GM23338 (cell line): ENCODE data around the gene EFCAB6. TPM values are rescaled to one million over a fixed set of nuclear protein-coding genes. Genes with fewer than 3 reads are reported as not detected.

ENCODE experiments used
- ATAC-seq: fragments of 200-7000 bp; cut with Tn5 transposase; 3 replicates; pipeline ENCODE4 v1.9.1; 2020
- DNase-seq: peaks from one replicate; pipeline ENCODE4 v3.0.0-alpha.2; 2015; ENCODE audit warnings: low spot score
- H2AFZ ChIP-seq: fragments of 200-600 bp; sonication (generic); 2 replicates; pipeline ENCODE4 v1.8.0; 2016; ENCODE audit warnings: antibody characterized with exemption, mild to moderate bottlenecking, moderate library complexity
- H3F3A ChIP-seq: fragments of 200-600 bp; sonication (generic); replicated peaks from 2 replicates; pipeline ENCODE4 v1.8.0; 2017; ENCODE audit warnings: antibody characterized with exemption, mixed run types, low read depth
- H3K27ac ChIP-seq: fragments of 200-600 bp; sonication (generic); 2 replicates; pipeline ENCODE4 v1.6.1; 2016; ENCODE audit warnings: low read depth
- H3K27me3 ChIP-seq: fragments of 200-600 bp; sonication (generic); 2 replicates; pipeline ENCODE4 v1.8.0; 2016; ENCODE audit warnings: mild to moderate bottlenecking, mixed run types, moderate library complexity; ENCODE audit not compliant: insufficient read depth
- H3K36me3 ChIP-seq: fragments of 200-600 bp; sonication (generic); 2 replicates; pipeline ENCODE4 v1.8.0; 2016; ENCODE audit warnings: mild to moderate bottlenecking; ENCODE audit not compliant: insufficient read depth
- H3K4me1 ChIP-seq: fragments of 200-600 bp; sonication (generic); 2 replicates; pipeline ENCODE4 v1.8.0; 2016; ENCODE audit warnings: mild to moderate bottlenecking, moderate library complexity; ENCODE audit not compliant: insufficient read depth
- H3K4me2 ChIP-seq: fragments of 200-600 bp; sonication (generic); 2 replicates; pipeline ENCODE4 v1.7.1; 2017; ENCODE audit warnings: mixed run types
- H3K4me3 ChIP-seq: fragments of 200-600 bp; sonication (generic); 2 replicates; pipeline ENCODE4 v1.6.1; 2016; ENCODE audit warnings: mixed run types
- H3K79me2 ChIP-seq: fragments of 200-600 bp; sonication (generic); replicated peaks from 2 replicates; pipeline ENCODE4 v1.8.0; 2017; ENCODE audit warnings: mild to moderate bottlenecking; ENCODE audit not compliant: insufficient read depth
- H3K9me2 ChIP-seq: fragments of 200-600 bp; sonication (generic); 2 replicates; pipeline ENCODE4 v1.8.0; 2017; ENCODE audit not compliant: insufficient read depth
- H4K20me1 ChIP-seq: fragments of 200-600 bp; sonication (generic); replicated peaks from 2 replicates; pipeline ENCODE4 v1.8.0; 2017; ENCODE audit warnings: mild to moderate bottlenecking; ENCODE audit not compliant: insufficient read depth
- H3K27ac Mint-ChIP-seq: 2 replicates; pipeline ENCODE4 v1.8.0; 2020; ENCODE audit warnings: inconsistent platforms, mild to moderate bottlenecking, moderate library complexity, mixed read lengths
- H3K27me3 Mint-ChIP-seq: 3 replicates; pipeline ENCODE4 v1.8.0; 2022; ENCODE audit warnings: low read depth, mild to moderate bottlenecking, moderate library complexity, mixed read lengths, inconsistent platforms; ENCODE audit not compliant: insufficient read depth, poor library complexity
- H3K36me3 Mint-ChIP-seq: 3 replicates; pipeline ENCODE4 v1.8.0; 2021; ENCODE audit warnings: low read depth, mild to moderate bottlenecking, inconsistent platforms, moderate library complexity, mixed read lengths
- H3K4me1 Mint-ChIP-seq: 3 replicates; pipeline ENCODE4 v1.8.0; 2020; ENCODE audit warnings: mild to moderate bottlenecking, inconsistent platforms, mixed read lengths
- H3K4me3 Mint-ChIP-seq: 3 replicates; pipeline ENCODE4 v1.8.0; 2021; ENCODE audit warnings: moderate library complexity, mild to moderate bottlenecking, inconsistent platforms, mixed read lengths
- H3K9me3 Mint-ChIP-seq: 3 replicates; pipeline ENCODE4 v1.8.0; 2020; ENCODE audit warnings: moderate library complexity, mild to moderate bottlenecking, inconsistent platforms, mixed read lengths
- CTCF ChIP-seq, 2 experiments: fragments of 200-600 bp in 1 of 2; sonication (generic) in 1 of 2; conservative IDR thresholded peaks; 2 replicates each; pipeline versions ENCODE4 v1.5.1 to v1.6.1; 2016 to 2017; ENCODE audit warnings: antibody characterized with exemption in 2 of 2, low read depth in 2 of 2, mild to moderate bottlenecking in 2 of 2, moderate library complexity in 1 of 2
- ETS1 ChIP-seq: IDR thresholded peaks from 2 replicates; pipeline ENCODE4 v1.6.1; 2016; ENCODE audit warnings: antibody characterized with exemption
- EZH2phosphoT487 ChIP-seq: fragments of 200-600 bp; sonication (generic); IDR thresholded peaks from one replicate; pipeline ENCODE4 v1.8.1; 2018; ENCODE audit warnings: antibody characterized with exemption; ENCODE audit not compliant: unreplicated experiment
- JUNB ChIP-seq: IDR thresholded peaks from one replicate; pipeline ENCODE4 v1.6.1; 2016; ENCODE audit warnings: antibody characterized with exemption; ENCODE audit not compliant: unreplicated experiment
- NANOG ChIP-seq: IDR thresholded peaks from 2 replicates; pipeline ENCODE4 v1.6.1; 2016; ENCODE audit warnings: antibody characterized with exemption, borderline replicate concordance
- POLR2AphosphoS5 ChIP-seq: IDR thresholded peaks from 2 replicates; pipeline ENCODE4 v1.6.1; 2016; ENCODE audit warnings: antibody characterized with exemption, low read depth
- ZNF114 ChIP-seq: fragments of 250-450 bp; sonication (Bioruptor Pico); IDR thresholded peaks from 2 replicates; pipeline ENCODE4 v1.5.0; 2020; ENCODE audit warnings: mild to moderate bottlenecking, moderate library complexity
- ZNF331 ChIP-seq: fragments of 250-450 bp; sonication (Bioruptor Pico); IDR thresholded peaks from 2 replicates; pipeline ENCODE4 v1.5.0; 2020; ENCODE audit warnings: low read depth, mild to moderate bottlenecking, moderate library complexity
- ZNF462 ChIP-seq: fragments of 250-450 bp; sonication (Bioruptor Pico); IDR thresholded peaks from 2 replicates; pipeline ENCODE4 v1.5.0; 2020; ENCODE audit warnings: mild to moderate bottlenecking, moderate library complexity
- polyA plus RNA-seq: library from polyadenylated mRNA; unstranded; fragments of >200 nt; fragmentation: Nextera tagmentation; extraction: Ambion mirVana; gene quantifications from 2 replicates; pipeline ENCODE4 v1.2.1, GENCODE V29; 2016
- total RNA-seq: library from RNA; depleted of rRNA; stranded (reverse); fragments of >200 nt; shearing (Covaris generic); gene quantifications from 2 replicates; pipeline ENCODE4 v1.2.3, GENCODE V29; 2014

Gene EFCAB6
- total and polyA plus RNA-seq, 2 experiments from 2014 or later = 1.1 to 1.8 TPM

GRCh38 chr22:43550672-43551071 lies 261.4 kb downstream of the EFCAB6 start (continued):
- TF ChIP-seq ETS1 (no peak), ZNF462 (no peak), JUNB (no peak), EZH2phosphoT487 (no peak), ZNF114 (no peak), POLR2AphosphoS5 (no peak)

DNA sequence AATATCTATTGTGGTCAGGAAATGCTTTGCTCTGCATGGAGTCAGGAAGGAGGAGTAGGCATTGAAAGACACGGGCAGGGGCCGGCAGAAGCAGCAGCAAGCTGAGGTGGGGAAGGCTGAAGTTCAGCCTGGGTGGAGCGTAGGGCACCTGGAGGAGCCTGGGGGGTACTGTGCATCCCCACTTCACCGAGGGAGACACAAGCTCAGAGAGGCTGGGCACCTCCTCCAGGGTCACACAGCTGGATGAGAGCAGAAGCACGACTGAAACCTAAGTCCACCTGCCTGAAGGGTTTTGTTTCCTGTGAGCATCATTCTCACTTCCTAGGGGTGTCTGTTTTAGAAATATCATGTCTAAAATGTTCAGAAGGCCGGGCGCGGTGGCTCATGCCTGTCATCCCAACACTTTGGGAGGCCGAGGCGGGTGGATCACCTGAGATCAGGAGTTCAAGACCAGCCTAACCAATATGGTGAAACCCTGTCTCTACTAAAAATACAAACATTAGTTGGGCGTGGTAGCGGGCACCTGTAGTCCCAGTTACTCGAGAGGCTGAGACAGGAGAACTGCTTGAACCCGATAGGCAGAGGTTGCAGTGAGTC lies 262.0 kb downstream of the EFCAB6 start:
- Mint-ChIP-seq H3K27ac (peak overlapping the region; percentile 48; the same call in 1 of the 2 replicates), H3K9me3 (peaks cover 22% of the 10 kb centered on the region), H3K4me3 (no peak overlapping the region), H3K27me3 (peaks cover 3% of the 10 kb centered on the region), H3K4me1 (peaks cover 19% of the 10 kb centered on the region), H3K36me3 (peaks cover 21% of the 10 kb centered on the region)
- no peaks in the 10 kb centered on the region for H4K20me1 ChIP-seq
- TF ChIP-seq NANOG (no peak), CTCF (conservative IDR thresholded peaks at IDR 0.05; ENCODE audit: low read depth in 2 of 2) (no peak), ZNF331 (CRISPR knock-in tag) (no peak), EZH2phosphoT487 (no peak)
- no peaks in the 10 kb centered on the region for H3K27me3 ChIP-seq
- no peak overlapping the region for H3K27ac ChIP-seq
- H3K4me3 ChIP-seq = no peak overlapping the region
- H2AFZ ChIP-seq = no peak overlapping the region
- no peaks in the 10 kb centered on the region for H3F3A ChIP-seq
- H3K4me1 ChIP-seq = peaks cover 6% of the 10 kb centered on the region; the same call in 1 of the 2 replicates
- H3K36me3 ChIP-seq = no peaks in the 10 kb centered on the region
- H3K9me2 ChIP-seq = no peaks in the 10 kb centered on the region
- no peak for DNase-seq
- peak; percentile 66; the same call in 2 of the 3 replicates for ATAC-seq
- H3K4me2 ChIP-seq = peak overlapping the region; percentile 49; the same call in 1 of the 2 replicates
- H3K79me2 ChIP-seq = no peaks in the 10 kb centered on the region
